Measurements from ENCODE around the gene SCP2D1.

DNA sequence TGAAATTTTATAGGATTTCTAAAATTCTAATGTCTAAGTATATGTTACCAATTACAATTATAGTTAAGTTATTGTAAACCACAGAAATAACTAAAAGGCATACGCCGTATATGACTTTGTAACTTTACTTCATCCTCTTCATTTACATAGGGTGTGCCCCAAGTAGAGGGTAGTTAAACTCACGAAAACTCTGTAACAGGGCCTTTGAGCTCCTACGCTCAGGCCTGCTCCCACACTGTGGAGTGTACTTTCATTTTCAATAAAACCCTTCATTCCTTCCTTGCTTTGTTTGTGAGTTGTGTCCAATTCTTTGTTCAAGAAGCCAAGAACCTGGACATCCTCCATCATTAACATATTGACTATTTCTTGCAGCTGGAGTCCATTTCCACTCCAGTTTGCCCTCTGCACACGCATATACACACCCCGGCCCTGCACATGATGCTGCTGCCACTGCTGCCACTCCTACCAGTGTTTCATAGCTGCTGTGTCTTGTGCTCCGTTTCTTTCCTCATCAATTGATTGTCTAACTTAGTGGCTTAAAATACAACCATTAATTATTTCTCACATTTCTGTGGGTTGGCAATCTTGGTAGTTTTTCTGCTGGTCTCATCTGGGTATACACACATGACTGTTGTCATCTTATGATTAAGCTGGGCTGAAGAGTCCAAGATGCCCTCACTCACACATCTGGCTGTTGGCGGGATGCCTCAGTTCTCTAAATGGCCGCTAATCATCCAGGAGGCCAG, 33.0 kb upstream of the SCP2D1 start:
- TF ChIP-seq, protein P1, sequence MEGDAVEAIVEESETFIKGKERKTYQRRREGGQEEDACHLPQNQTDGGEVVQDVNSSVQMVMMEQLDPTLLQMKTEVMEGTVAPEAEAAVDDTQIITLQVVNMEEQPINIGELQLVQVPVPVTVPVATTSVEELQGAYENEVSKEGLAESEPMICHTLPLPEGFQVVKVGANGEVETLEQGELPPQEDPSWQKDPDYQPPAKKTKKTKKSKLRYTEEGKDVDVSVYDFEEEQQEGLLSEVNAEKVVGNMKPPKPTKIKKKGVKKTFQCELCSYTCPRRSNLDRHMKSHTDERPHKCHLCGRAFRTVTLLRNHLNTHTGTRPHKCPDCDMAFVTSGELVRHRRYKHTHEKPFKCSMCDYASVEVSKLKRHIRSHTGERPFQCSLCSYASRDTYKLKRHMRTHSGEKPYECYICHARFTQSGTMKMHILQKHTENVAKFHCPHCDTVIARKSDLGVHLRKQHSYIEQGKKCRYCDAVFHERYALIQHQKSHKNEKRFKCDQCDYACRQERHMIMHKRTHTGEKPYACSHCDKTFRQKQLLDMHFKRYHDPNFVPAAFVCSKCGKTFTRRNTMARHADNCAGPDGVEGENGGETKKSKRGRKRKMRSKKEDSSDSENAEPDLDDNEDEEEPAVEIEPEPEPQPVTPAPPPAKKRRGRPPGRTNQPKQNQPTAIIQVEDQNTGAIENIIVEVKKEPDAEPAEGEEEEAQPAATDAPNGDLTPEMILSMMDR (IDR thresholded peaks at IDR 0.05; ENCODE audit: extremely low read depth in 1 of 2, insufficient read depth in 1 of 2, low read depth in 1 of 2, low read length in 2 of 2) = no peak
- TF ChIP-seq EZH2 (IDR thresholded peaks at IDR 0.05; ENCODE audit: borderline replicate concordance, low read depth, low read length, severe bottlenecking) (no peak), POLR2AphosphoS5 (IDR thresholded peaks at IDR 0.05; ENCODE audit: insufficient read depth, low read depth, low read length) (no peak), POLR2A (IDR thresholded peaks at IDR 0.05; ENCODE audit: low read depth, low read length) (no peak), MYC (IDR thresholded peaks at IDR 0.05; ENCODE audit: low read depth, low read length) (no peak), GATA2 (IDR thresholded peaks at IDR 0.05; ENCODE audit: insufficient read depth, insufficient read length, low read depth, low read length) (no peak), JUN (IDR thresholded peaks at IDR 0.05; ENCODE audit: borderline replicate concordance, insufficient read depth, insufficient read length, low read depth) (no peak)
- TF ChIP-seq, protein P2, sequence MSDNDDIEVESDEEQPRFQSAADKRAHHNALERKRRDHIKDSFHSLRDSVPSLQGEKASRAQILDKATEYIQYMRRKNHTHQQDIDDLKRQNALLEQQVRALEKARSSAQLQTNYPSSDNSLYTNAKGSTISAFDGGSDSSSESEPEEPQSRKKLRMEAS (IDR thresholded peaks at IDR 0.05; ENCODE audit: insufficient read depth, insufficient read length) = no peak
